GM21528 (cell line): Measurements from ENCODE around the gene RBMS3.
"Not testable (repeated sequence)": the region's sequence is repeated elsewhere in the genome, so short reads cannot be mapped to it uniquely, and the experiment has no call there.

ENCODE experiments used
- ATAC-seq: cut with Tn5 transposase; IDR thresholded peaks from one replicate; pipeline ENCODE4 v1.9.1; 2021; ENCODE audit warnings: mild to moderate bottlenecking, moderate library complexity; ENCODE audit not compliant: unreplicated experiment, low FRiP score

Gene RBMS3

DNA sequence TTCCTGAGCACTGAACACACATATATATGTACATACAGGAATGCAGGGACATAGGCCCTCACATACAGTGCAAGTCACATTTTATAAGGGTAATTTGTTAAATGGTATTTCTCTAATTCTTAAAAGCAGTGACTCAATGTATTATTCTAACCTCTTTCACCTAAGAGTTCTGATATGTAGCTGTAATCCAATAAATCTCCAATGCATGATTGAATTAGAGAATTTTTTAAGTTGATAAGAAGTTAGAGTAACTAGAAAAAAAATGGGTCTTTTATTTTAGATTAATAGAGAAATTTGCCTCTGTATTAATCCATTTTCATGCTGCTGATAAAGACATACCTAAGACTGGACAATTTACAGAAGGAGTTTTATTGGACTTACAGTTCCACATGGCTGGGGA, 98.2 kb downstream of the RBMS3 start:
- no peak for ATAC-seq

- ATAC-seq = no peak
Observed at GRCh38 chr3:29381595-29381994, 100.7 kb downstream of the RBMS3 start.

DNA sequence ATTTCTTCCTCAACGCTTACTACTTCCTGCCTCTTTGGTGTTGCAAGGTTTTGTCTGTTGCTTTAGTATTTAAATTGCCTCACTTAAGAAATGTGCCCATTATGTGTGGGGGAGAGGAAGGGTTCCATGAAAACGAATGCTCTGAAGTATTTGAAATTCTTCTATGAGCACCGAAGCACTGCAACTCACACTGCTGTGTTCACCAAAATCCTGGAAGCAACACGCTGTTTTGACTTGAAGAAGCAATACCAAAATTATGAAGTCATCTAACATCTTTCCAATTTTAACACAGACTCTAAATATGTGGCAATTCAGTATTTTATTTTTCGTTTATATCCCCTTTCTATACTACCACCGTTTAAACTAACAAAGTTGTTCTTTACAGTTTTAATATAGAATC, 101.5 kb downstream of the RBMS3 start:
- ATAC-seq = no peak

GRCh38 chr3:29382845-29383244, 102.0 kb downstream of the RBMS3 start:
- ATAC-seq = no peak

GRCh38 chr3:29384640-29385039, 103.8 kb downstream of the RBMS3 start:
- no peak for ATAC-seq

- no peak for ATAC-seq
Observed at GRCh38 chr3:29385046-29385830, 104.4 kb downstream of the RBMS3 start.

DNA sequence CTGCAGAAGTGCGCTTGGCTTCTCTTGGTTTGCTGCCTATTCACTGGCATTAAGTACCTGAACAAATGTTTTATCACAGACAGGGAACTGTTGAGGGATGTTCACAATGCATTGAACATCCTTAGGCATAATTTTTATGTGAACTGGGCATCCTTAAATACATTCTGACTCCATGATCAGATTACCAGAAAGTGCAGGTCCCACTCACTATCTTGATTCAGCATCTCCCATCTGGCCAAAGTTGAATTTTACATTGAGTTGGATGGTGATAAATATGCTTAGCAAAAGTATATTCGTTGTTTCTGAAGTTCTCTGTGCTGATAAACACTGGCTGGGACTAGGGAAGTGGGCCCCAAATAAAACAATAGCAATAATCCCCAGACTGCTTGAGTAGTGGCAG, 108.5 kb downstream of the RBMS3 start:
- no peak for ATAC-seq

- no peak for ATAC-seq
Observed at GRCh38 chr3:29392625-29393388, 111.9 kb downstream of the RBMS3 start.

DNA sequence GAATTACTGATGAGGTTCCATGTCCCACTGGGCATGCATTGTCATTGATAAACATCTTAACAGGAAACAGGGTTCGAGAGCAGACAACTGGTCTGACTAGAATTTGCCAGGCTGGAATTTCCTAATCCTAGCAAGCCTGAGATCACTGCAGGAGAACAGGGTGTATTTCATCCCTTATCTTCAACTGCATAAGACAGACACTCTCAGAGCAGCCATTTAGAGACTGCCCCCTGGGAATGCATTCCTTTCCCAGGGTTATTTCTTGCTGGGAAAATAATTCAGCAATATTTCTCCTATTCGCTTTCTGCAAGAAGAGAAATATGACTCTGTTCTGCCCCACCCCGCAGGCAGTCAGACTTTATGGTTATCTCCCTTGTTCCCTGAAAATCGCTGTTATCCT, 113.1 kb downstream of the RBMS3 start:
- not testable (repeated sequence) for ATAC-seq

DNA sequence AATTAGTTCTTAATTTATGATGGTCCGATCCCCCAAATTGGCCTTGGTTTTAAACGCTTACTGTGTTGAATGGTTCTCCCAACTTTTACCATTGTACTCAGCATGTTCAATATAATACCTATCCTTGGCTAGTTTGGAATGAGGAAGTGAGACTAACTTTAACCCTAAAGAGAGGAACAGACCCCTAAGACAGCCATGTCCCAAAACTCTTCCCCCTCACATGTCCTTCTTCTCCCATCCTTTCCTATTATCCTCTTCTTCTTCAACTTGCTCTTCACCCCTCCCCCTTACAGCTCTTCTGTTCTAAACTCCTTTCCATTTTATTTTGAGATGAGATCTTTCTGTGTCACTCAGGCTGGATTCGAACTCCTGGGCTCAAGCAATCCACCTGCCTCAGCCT, 116.5 kb downstream of the RBMS3 start:
- no peak for ATAC-seq

GRCh38 chr3:29398787-29399186, 117.9 kb downstream of the RBMS3 start:
- no peak for ATAC-seq

DNA sequence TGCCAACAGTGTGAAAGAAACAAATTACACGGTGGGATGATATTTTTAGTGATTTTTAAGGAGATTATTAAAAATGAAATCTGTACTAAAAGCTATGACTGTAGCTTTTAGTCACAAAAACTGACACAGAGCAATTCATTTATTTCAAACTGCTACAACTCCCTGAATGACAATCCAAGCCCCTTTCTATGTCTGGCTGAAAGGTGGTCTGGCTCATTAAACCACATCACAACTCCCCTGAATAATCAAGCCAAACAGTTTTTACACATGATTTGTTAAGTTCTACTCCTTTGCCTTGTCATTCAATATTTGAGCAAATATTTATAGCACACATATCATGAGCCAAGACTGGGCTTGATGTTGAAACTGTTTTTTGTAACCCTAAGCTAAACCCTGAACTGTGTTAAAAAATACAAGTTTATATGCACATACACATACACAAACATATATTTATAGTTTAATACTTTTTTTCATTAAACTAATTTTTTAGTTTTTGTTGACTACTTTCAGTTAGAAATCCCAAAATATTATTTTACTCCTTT, 125.5 kb downstream of the RBMS3 start:
- no peak for ATAC-seq

DNA sequence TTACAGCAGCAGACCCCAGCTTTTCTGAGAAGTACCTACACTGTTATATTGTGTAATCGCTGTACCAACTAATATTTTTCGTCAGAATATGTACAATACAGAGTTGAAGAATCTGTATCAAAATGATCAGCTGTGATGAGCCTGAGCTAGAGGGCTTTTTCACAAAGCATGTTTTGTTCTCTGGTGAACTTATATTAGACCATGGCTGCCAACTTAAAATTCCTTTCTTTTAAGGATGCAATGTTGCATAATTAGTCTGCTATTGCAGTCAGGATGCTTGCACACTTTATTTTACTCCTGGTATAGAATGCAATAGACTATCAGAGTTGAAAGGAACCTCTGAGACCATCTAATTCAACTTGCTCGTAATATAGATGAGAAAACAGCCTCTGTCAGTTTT, 127.8 kb downstream of the RBMS3 start:
- no peak for ATAC-seq

DNA sequence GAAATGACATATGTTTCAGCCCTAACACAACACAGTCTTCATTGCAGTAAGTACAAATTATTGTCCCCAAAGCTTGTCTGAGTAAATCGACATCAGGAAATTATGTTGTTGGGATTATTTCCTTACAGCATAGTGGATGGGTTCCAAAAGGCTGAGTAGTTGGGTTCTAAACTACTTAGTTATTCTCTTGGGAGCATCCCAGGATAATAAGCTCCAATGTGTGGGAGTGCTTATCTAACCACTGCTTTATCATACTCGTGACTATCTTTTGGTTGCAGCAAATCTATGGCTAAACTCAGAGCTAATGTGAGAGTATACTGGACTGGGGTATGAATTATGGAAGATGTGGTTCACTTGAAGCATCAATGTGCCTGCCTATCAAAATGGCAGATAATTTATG, 128.5 kb downstream of the RBMS3 start:
- ATAC-seq = no peak

DNA sequence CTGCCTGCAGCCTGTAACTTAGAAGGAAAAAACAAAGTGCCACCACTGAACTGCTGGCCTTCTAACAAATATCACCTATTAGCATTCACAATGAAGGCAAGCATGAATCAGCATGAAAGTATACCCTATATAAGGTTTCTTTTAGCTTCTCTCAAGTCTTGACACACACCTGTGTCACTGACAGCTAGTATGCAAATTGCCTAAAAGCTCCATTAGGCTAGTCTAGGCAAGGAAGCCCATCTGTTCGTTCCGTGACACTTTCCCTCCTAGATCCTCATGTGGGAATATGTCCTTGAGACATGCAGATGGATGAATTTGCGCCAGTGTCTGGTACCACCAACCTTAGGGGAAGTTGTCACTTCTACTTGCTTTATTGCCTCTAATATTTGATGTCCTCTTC, 129.3 kb downstream of the RBMS3 start:
- ATAC-seq = no peak

- no peak for ATAC-seq
Observed at GRCh38 chr3:29410660-29411405, 130.0 kb downstream of the RBMS3 start.

GRCh38 chr3:29412110-29412509, 131.2 kb downstream of the RBMS3 start:
- ATAC-seq = no peak

DNA sequence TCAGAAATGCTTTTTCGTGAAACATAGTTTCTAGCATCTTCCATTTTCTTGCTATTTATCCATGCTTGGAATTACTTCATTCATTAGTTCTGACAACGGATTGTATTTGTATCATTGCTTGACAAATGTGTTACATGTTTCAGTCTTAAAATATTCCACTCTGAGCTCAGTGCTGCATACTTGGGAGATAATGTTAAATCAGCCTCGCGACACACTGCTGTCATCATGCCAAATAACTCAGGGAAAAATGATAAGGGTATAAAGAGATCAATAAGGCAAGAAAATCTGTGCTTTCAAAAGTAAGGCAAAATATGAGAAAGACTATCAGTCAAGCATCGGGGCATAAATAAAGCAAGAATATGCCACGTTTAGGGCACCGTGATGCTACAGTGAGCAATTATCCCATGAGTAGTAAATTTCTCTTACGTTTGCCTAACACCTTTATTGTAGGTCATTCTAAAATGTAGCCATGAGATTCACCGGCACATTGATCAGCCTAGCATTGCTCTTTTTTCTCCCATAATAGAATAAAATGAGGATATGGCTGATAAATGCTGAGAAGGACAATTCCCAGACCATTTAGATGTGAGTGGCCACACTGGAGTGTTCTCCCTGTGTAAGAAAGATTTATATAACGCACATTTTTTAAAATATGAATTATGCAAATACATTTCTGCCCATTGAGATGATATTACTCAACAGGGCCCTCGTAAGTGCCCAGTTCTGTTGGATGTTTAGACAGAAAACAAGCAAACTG, 133.8 kb downstream of the RBMS3 start:
- no peak for ATAC-seq

- no peak for ATAC-seq
Observed at GRCh38 chr3:29415482-29416223, 134.8 kb downstream of the RBMS3 start.

GRCh38 chr3:29416514-29416913, 135.6 kb downstream of the RBMS3 start:
- no peak for ATAC-seq
